ENCODE results near the gene AGMAT.

Gene AGMAT

DNA sequence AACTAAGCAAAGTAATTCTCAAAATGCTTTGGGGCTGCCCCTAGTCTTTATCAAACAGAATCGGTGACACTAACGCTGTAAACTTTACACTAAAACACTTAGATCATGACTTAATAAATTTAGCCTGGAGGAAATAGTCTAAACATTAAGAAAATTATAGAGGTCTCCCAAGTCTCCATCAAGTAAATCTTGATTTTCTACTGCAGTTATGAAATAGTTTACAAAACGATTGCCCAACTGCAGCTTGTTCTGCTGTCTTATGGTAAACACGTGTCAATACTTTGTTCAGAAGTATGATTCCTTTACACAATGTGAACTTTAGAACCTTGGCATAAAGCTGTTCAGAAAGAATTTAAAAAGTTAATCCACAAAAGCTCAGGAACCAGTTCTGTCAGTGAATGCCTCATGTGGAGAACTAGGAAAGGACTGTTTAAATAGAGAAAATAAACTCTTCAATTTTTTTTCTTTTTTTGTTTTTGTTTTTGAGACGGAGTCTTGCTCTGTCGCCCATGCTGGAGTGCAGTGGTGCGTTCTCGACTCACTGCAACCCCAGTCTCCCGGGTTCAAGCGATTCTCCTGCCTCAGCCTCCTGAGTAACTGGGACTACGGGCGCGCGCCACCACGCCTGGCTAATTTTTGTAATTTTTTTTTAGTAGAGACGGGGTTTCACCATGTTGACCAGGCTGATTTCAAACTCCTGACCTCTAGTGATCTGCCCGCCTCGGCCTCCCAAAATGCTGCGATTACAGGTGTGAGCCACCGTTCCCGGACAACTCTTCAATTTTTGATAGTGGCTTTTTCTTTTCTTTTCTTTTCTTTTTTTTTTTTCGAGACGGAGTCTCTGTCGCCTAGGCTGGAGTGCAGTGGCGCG, 34.0 kb upstream of the AGMAT start:
- no peaks in the 10 kb centered on the region for H3K9me2 ChIP-seq (ENCODE audit: low read depth, low read length)
- no peak for TF ChIP-seq EZH2 (IDR thresholded peaks at IDR 0.05; ENCODE audit: borderline replicate concordance, low read length)
- TF ChIP-seq, protein P1, sequence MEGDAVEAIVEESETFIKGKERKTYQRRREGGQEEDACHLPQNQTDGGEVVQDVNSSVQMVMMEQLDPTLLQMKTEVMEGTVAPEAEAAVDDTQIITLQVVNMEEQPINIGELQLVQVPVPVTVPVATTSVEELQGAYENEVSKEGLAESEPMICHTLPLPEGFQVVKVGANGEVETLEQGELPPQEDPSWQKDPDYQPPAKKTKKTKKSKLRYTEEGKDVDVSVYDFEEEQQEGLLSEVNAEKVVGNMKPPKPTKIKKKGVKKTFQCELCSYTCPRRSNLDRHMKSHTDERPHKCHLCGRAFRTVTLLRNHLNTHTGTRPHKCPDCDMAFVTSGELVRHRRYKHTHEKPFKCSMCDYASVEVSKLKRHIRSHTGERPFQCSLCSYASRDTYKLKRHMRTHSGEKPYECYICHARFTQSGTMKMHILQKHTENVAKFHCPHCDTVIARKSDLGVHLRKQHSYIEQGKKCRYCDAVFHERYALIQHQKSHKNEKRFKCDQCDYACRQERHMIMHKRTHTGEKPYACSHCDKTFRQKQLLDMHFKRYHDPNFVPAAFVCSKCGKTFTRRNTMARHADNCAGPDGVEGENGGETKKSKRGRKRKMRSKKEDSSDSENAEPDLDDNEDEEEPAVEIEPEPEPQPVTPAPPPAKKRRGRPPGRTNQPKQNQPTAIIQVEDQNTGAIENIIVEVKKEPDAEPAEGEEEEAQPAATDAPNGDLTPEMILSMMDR (IDR thresholded peaks at IDR 0.05; ENCODE audit: low read length): no peak
- peak overlapping the region; percentile 91 for H3K9ac ChIP-seq (ENCODE audit: low read length)
- H3K4me2 ChIP-seq (ENCODE audit: low read length): peak overlapping the region; percentile 87
- peaks cover 62% of the 10 kb centered on the region for H3K79me2 ChIP-seq (ENCODE audit: insufficient read depth, low read length)
- no peaks in the 10 kb centered on the region for H3K9me3 ChIP-seq (ENCODE audit: low read length)
- H3F3A ChIP-seq (ENCODE audit: insufficient read depth, low read length): no peaks in the 10 kb centered on the region
- no peak overlapping the region for H2AFZ ChIP-seq (ENCODE audit: low read length)
- H3K4me1 ChIP-seq (ENCODE audit: insufficient read depth, low read length, severe bottlenecking): peaks cover 30% of the 10 kb centered on the region
- H3K4me3 ChIP-seq (ENCODE audit: low read depth, low read length, poor library complexity, severe bottlenecking): peak overlapping the region; percentile 94
- H3K36me3 ChIP-seq (ENCODE audit: insufficient read depth, low read length): peaks cover 9% of the 10 kb centered on the region; the same call in 1 of the 2 replicates
- no peaks in the 10 kb centered on the region for H4K20me1 ChIP-seq (ENCODE audit: insufficient read depth, low read length)
- H3K27me3 ChIP-seq (ENCODE audit: insufficient read depth, low read length): no peaks in the 10 kb centered on the region
- peak overlapping the region; percentile 68 for H3K27ac ChIP-seq (ENCODE audit: low read depth, low read length, poor library complexity, severe bottlenecking)

GRCh38 chr1:15618077-15618654, 33.3 kb upstream of the AGMAT start:
- H3K9ac ChIP-seq (ENCODE audit: low read length): peak overlapping the region; percentile 91
- H2AFZ ChIP-seq (ENCODE audit: low read length): no peak overlapping the region
- H3K4me2 ChIP-seq (ENCODE audit: low read length): peak overlapping the region; percentile 87
- peak overlapping the region; percentile 94 for H3K4me3 ChIP-seq (ENCODE audit: low read depth, low read length, poor library complexity, severe bottlenecking)
- TF ChIP-seq, protein P1 (IDR thresholded peaks at IDR 0.05; ENCODE audit: low read length): no peak
- TF ChIP-seq EZH2 (IDR thresholded peaks at IDR 0.05; ENCODE audit: borderline replicate concordance, low read length): no peak
- H3K4me1 ChIP-seq (ENCODE audit: insufficient read depth, low read length, severe bottlenecking): peaks cover 30% of the 10 kb centered on the region
- H3K9me2 ChIP-seq (ENCODE audit: low read depth, low read length): no peaks in the 10 kb centered on the region
- peaks cover 9% of the 10 kb centered on the region; the same call in 1 of the 2 replicates for H3K36me3 ChIP-seq (ENCODE audit: insufficient read depth, low read length)
- H3F3A ChIP-seq (ENCODE audit: insufficient read depth, low read length): no peaks in the 10 kb centered on the region
- peak overlapping the region; percentile 68 for H3K27ac ChIP-seq (ENCODE audit: low read depth, low read length, poor library complexity, severe bottlenecking)
- H4K20me1 ChIP-seq (ENCODE audit: insufficient read depth, low read length): no peaks in the 10 kb centered on the region
- H3K9me3 ChIP-seq (ENCODE audit: low read length): no peaks in the 10 kb centered on the region
- peaks cover 56% of the 10 kb centered on the region for H3K79me2 ChIP-seq (ENCODE audit: insufficient read depth, low read length)
- no peaks in the 10 kb centered on the region for H3K27me3 ChIP-seq (ENCODE audit: insufficient read depth, low read length)

GRCh38 chr1:15617173-15618076, 32.6 kb upstream of the AGMAT start, which contains the start of gene DDI2:
DDI2 (plus strand) TSS chr1:15617458; CDS start chr1:15617671, 213 bp downstream.
- H3K36me3 ChIP-seq (ENCODE audit: insufficient read depth, low read length): peaks cover 9% of the 10 kb centered on the region; the same call in 1 of the 2 replicates
- peak within 1 kb of the TSS; percentile 68 for H3K27ac ChIP-seq (ENCODE audit: low read depth, low read length, poor library complexity, severe bottlenecking)
- H3K4me1 ChIP-seq (ENCODE audit: insufficient read depth, low read length, severe bottlenecking): peaks cover 30% of the 10 kb centered on the region
- no peaks in the 10 kb centered on the region for H3K9me2 ChIP-seq (ENCODE audit: low read depth, low read length)
- H2AFZ ChIP-seq (ENCODE audit: low read length): peak within 1 kb of the TSS; percentile 85
- H3K4me2 ChIP-seq (ENCODE audit: low read length): peak within 1 kb of the TSS; percentile 87
- no peaks in the 10 kb centered on the region for H3K27me3 ChIP-seq (ENCODE audit: insufficient read depth, low read length)
- TF ChIP-seq, protein P1 (IDR thresholded peaks at IDR 0.05; ENCODE audit: low read length): no peak
- no peak for TF ChIP-seq EZH2 (IDR thresholded peaks at IDR 0.05; ENCODE audit: borderline replicate concordance, low read length)
- H3K4me3 ChIP-seq (ENCODE audit: low read depth, low read length, poor library complexity, severe bottlenecking): peak within 1 kb of the TSS; percentile 94
- no peaks in the 10 kb centered on the region for H3K9me3 ChIP-seq (ENCODE audit: low read length)
- no peaks in the 10 kb centered on the region for H4K20me1 ChIP-seq (ENCODE audit: insufficient read depth, low read length)
- no peaks in the 10 kb centered on the region for H3F3A ChIP-seq (ENCODE audit: insufficient read depth, low read length)
- H3K79me2 ChIP-seq (ENCODE audit: insufficient read depth, low read length): peaks cover 48% of the 10 kb centered on the region
- H3K9ac ChIP-seq (ENCODE audit: low read length): peak within 1 kb of the TSS; percentile 91
